HL-60 (cell line): ENCODE data around the gene NDUFAF8.

Experiments used
- CTCF ChIP-seq: IDR thresholded peaks from one replicate; pipeline ENCODE4 v1.5.1; 2011; ENCODE audit warnings: low read length, control low read depth, inconsistent platforms; ENCODE audit not compliant: insufficient read depth
- POLR2AphosphoS5 ChIP-seq: IDR thresholded peaks from 2 replicates; pipeline ENCODE4 v1.6.1; 2012; ENCODE audit warnings: low read depth

DNA sequence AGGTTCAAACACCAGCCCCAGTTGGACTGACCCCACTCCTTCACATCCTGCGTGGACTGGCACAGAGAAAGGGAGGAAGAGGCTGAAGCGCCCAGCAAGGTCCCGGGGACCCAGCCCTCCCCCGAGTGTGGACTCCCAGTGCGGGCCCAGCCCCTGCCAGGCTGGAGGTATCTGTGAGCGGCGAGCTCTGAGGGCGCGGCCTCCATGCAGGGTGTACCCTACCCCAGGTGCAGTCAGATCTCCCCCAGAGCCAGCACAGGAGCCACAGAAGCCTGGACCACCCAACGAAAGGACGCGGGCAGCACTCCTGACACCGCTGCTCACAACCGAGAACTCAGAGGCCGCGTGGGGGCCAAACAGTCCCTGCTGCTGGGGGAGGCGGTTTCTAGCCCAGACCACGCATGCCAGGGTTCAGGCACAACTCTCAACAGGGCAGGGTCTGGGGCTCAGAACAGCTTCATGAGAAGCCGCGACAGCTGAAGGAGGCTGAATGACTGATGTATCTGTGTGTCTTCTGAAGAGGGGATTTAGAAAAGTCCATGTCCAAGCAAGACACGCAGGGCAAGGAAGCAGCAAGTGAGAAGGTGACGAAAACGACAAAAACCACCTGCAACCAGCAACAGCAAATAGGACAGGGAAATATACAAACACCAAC is 47.5 kb downstream of the NDUFAF8 start:
- TF ChIP-seq CTCF (no peak), POLR2AphosphoS5 (no peak)
